B cell (primary cell): ENCODE data around the gene HDDC3. TPM values are rescaled to one million over a fixed set of nuclear protein-coding genes. Genes with fewer than 3 reads are reported as not detected.

Experiments
- ATAC-seq: fragments of 200-7000 bp; cut with Tn5 transposase; one replicate; pipeline ENCODE4 v1.10.0; 2021; ENCODE audit warnings: low read depth, mild to moderate bottlenecking, moderate number of reproducible peaks, moderate library complexity
- CTCF ChIA-PET: fragments of 350-600 bp; sonication (Branson Sonifier 250); formaldehyde crosslinking; loops from one replicate; lab custom pipeline; 2021; ENCODE audit warnings: antibody characterized with exemption, inconsistent platforms; lab: Charles Lee
- POLR2A ChIA-PET: fragments of 350-600 bp; sonication (Branson Sonifier 250); formaldehyde crosslinking; loops from one replicate; lab custom pipeline; 2021; ENCODE audit warnings: antibody characterized with exemption; lab: Charles Lee
- DNase-seq: peaks from one replicate; pipeline ENCODE4 v3.0.0; 2013
- H2AFZ ChIP-seq: 2 replicates; pipeline ENCODE4 v1.6.1; 2012; ENCODE audit warnings: mild to moderate bottlenecking, low read depth, low read length; ENCODE audit not compliant: insufficient read depth, poor library complexity, severe bottlenecking
- H3K27ac ChIP-seq, 2 donors: 1 replicate in 1 of 2; 2 replicates in 1 of 2; pipeline ENCODE4 v1.5.1; 2012 to 2013; ENCODE audit warnings: low read length in 2 of 2, mild to moderate bottlenecking in 2 of 2, moderate library complexity in 1 of 2
- H3K27me3 ChIP-seq, 4 experiments: fragments of 200-600 bp in 1 of 4; sonication (generic) in 1 of 4; replicated peaks in 1 of 4; 1 replicate in 2 of 4; 2 replicates in 2 of 4; pipeline versions ENCODE4 v1.6.1 to v1.7.0; 2013 to 2016; ENCODE audit warnings: low read length in 3 of 4, mild to moderate bottlenecking in 2 of 4, mixed read lengths in 1 of 4, moderate library complexity in 1 of 4; ENCODE audit not compliant: insufficient read depth in 4 of 4, control insufficient read depth in 3 of 4; ENCODE audit errors: control extremely low read depth in 1 of 4
- H3K36me3 ChIP-seq, 2 experiments: replicated peaks in 1 of 2; 1 replicate in 1 of 2; 2 replicates in 1 of 2; pipeline versions ENCODE4 v1.6.1 to v1.7.1; 2013; ENCODE audit warnings: low read length in 1 of 2; ENCODE audit not compliant: insufficient read depth in 2 of 2, control insufficient read depth in 1 of 2; ENCODE audit errors: control extremely low read depth in 1 of 2, extremely low read depth in 1 of 2
- H3K4me1 ChIP-seq, 2 donors: fragments of 200-600 bp in 1 of 2; sonication (generic) in 1 of 2; 1 replicate in 1 of 2; 2 replicates in 1 of 2; pipeline versions ENCODE4 v1.5.1 to v1.6.1; 2013 to 2017; ENCODE audit warnings: low read length in 2 of 2; ENCODE audit not compliant: control insufficient read depth in 2 of 2, insufficient read depth in 2 of 2
- H3K4me2 ChIP-seq: replicated peaks from 2 replicates; pipeline ENCODE3; 2012; ENCODE audit warnings: mild to moderate bottlenecking, low read depth, low read length; ENCODE audit not compliant: poor library complexity, severe bottlenecking
- H3K4me3 ChIP-seq, 5 experiments: fragments of 200-600 bp in 1 of 5; sonication (generic) in 1 of 5; 1 replicate in 3 of 5; 2 replicates in 2 of 5; pipeline versions ENCODE4 v1.5.1 to v1.7.0; 2011 to 2016; ENCODE audit warnings: low read length in 4 of 5, mild to moderate bottlenecking in 4 of 5, low read depth in 2 of 5, control low read depth in 1 of 5, moderate library complexity in 1 of 5; ENCODE audit not compliant: insufficient read depth in 1 of 5; ENCODE audit errors: control extremely low read depth in 1 of 5, extremely low read depth in 1 of 5
- H3K79me2 ChIP-seq: fragments of 200-600 bp; sonication (generic); one replicate; pipeline ENCODE4 v1.6.0; 2016; ENCODE audit warnings: low read length; ENCODE audit not compliant: control insufficient read depth, insufficient read depth
- H3K9ac ChIP-seq: fragments of 200-600 bp; sonication (generic); 2 replicates; pipeline ENCODE4 v1.6.1; 2017; ENCODE audit warnings: mild to moderate bottlenecking, low read length, moderate library complexity
- H3K9me3 ChIP-seq, 3 donors: one replicate each; pipeline versions ENCODE4 v1.6.1 to v1.7.1; 2013; ENCODE audit warnings: low read length in 2 of 3; ENCODE audit not compliant: control insufficient read depth in 2 of 3, insufficient read depth in 1 of 3; ENCODE audit errors: control extremely low read depth in 1 of 3
- H4K20me1 ChIP-seq: 2 replicates; pipeline ENCODE4 v1.6.0; 2012; ENCODE audit warnings: mild to moderate bottlenecking, low read length; ENCODE audit not compliant: insufficient read depth, control insufficient read depth, poor library complexity, severe bottlenecking
- H3K27ac Mint-ChIP-seq: one replicate; pipeline ENCODE4 v1.8.0; 2021; ENCODE audit warnings: mixed read lengths
- H3K27me3 Mint-ChIP-seq: one replicate; pipeline ENCODE4 v1.8.0; 2021; ENCODE audit warnings: mixed read lengths
- H3K4me1 Mint-ChIP-seq: one replicate; pipeline ENCODE4 v1.8.0; 2021; ENCODE audit warnings: mixed read lengths
- H3K4me3 Mint-ChIP-seq: one replicate; pipeline ENCODE4 v1.8.0; 2021; ENCODE audit warnings: mixed read lengths
- H3K9me3 Mint-ChIP-seq: one replicate; pipeline ENCODE4 v1.8.0; 2022; ENCODE audit warnings: mixed read lengths; ENCODE audit not compliant: insufficient read depth
- EZH2 ChIP-seq: IDR thresholded peaks from 2 replicates; pipeline ENCODE4 v1.6.1; 2012; ENCODE audit warnings: borderline replicate concordance, low read depth, mild to moderate bottlenecking, moderate library complexity, low read length; ENCODE audit not compliant: insufficient read depth, poor library complexity, severe bottlenecking
- whole genome bisulfite sequencing: methylation state at CpG from one replicate; pipeline ENCODE4 v1.1.5; 2013; ENCODE audit warnings: missing lambda C conversion rate; ENCODE audit not compliant: insufficient coverage; 5-methylcytosine and 5-hydroxymethylcytosine counted together
- intact Hi-C: fragments of 100-400 bp; cut with micrococcal nuclease; formaldehyde crosslinking; loops from one replicate; pipeline ENCODE4 v1.10.0; 2022
- polyA plus RNA-seq: library from polyadenylated mRNA; depleted of rRNA; stranded (reverse); fragments of >200 nt; gene quantifications from 2 replicates; pipeline ENCODE4 v1.2.3, GENCODE V29; 2012
- total RNA-seq, 2 donors: library from RNA; stranded (reverse); fragments of 120-200 nt in 1 of 2; gene quantifications; 1 replicate in 1 of 2; 2 replicates in 1 of 2; pipeline versions ENCODE4 v1.2.3 to v1.2.4, GENCODE V29; 2013 to 2022
- TF ChIP-seq, protein P1 (sequence below): fragments of 200-600 bp; IDR thresholded peaks from one replicate; pipeline ENCODE4 v1.8.0; 2022; ENCODE audit warnings: antibody characterized with exemption, mild to moderate bottlenecking

Gene HDDC3
- total and polyA plus RNA-seq, 2 donors (not counting 1 experiment from before 2014, with no cell fraction given): 23.9 to 26.8 TPM

DNA sequence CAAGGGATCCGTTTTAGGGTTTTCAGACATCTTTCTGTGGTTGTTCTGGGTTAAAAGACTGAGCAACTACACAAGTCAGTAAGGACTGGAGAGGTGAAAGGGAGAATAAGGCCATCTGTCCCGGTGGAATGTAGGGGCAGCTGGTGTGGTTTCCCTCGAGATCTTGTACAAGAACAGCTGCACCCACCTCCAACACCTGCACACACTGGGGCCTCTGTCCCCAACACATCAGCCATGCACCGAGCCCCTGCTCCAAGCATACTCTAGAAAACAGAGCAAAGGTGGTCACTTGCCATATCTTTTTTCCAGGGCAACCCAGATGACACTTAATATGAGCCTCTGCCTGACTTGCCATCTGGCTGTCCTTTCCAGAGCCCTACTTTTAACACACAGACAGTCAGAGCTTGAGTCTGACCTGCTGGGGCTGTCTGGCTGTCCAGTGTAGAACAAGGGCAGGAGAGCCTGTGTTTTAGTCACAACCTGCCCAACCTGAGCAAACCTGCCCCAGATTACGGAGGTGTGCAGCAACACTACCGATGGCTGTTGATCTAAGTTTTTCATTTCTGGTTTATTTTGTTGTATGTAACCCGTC lies 17.0 kb downstream of the HDDC3 start:
- Histone ChIP-seq H3K9ac (no peak overlapping the region), H3K4me1 (peaks cover 0 to 11% of the 10 kb centered on the region in 2 donors), H3K27ac (no peak overlapping the region), H3K27me3 (no peaks in the 10 kb centered on the region), H4K20me1 (no peaks in the 10 kb centered on the region), H3K36me3 (peaks cover 1 to 92% of the 10 kb centered on the region in 2 experiments), H3K79me2 (no peaks in the 10 kb centered on the region), H2AFZ (no peak overlapping the region), H3K4me3 (peak overlapping the region in 1 of 5 experiments; percentile 7), H3K9me3 (no peaks in the 10 kb centered on the region), H3K4me2 (no peak overlapping the region)
- TF ChIP-seq, protein P1, sequence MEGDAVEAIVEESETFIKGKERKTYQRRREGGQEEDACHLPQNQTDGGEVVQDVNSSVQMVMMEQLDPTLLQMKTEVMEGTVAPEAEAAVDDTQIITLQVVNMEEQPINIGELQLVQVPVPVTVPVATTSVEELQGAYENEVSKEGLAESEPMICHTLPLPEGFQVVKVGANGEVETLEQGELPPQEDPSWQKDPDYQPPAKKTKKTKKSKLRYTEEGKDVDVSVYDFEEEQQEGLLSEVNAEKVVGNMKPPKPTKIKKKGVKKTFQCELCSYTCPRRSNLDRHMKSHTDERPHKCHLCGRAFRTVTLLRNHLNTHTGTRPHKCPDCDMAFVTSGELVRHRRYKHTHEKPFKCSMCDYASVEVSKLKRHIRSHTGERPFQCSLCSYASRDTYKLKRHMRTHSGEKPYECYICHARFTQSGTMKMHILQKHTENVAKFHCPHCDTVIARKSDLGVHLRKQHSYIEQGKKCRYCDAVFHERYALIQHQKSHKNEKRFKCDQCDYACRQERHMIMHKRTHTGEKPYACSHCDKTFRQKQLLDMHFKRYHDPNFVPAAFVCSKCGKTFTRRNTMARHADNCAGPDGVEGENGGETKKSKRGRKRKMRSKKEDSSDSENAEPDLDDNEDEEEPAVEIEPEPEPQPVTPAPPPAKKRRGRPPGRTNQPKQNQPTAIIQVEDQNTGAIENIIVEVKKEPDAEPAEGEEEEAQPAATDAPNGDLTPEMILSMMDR: no peak
- TF ChIP-seq EZH2: no peak
- no peak overlapping the region for H3K4me3 Mint-ChIP-seq
- no peak for ATAC-seq
- DNase-seq: no peak
- no peaks in the 10 kb centered on the region for H3K27me3 Mint-ChIP-seq
- H3K9me3 Mint-ChIP-seq: no peaks in the 10 kb centered on the region
- intact Hi-C loops: no loop called here
- POLR2A ChIA-PET: no interaction called here
- peaks cover 10% of the 10 kb centered on the region for H3K4me1 Mint-ChIP-seq
- H3K27ac Mint-ChIP-seq: peak overlapping the region; percentile 6
- CTCF ChIA-PET: interaction anchor here (0.8 kb wide), 1 partner anchor 41 kb away, joined by 4 read pairs; no protein-coding TSS in a partner anchor
- WGBS: 57% methylated on average over 4 of the region's 7 CpGs

- Mint-ChIP-seq H3K4me3 (no peak overlapping the region), H3K9me3 (no peaks in the 10 kb centered on the region), H3K4me1 (peaks cover 10% of the 10 kb centered on the region), H3K27me3 (no peaks in the 10 kb centered on the region), H3K27ac (no peak overlapping the region)
- Histone ChIP-seq H3K79me2 (no peaks in the 10 kb centered on the region), H3K4me1 (peaks cover 0 to 11% of the 10 kb centered on the region in 2 donors), H3K9ac (no peak overlapping the region), H3K36me3 (peaks cover 1 to 90% of the 10 kb centered on the region in 2 experiments), H3K27ac (no peak overlapping the region), H4K20me1 (no peaks in the 10 kb centered on the region), H3K4me3 (no peak overlapping the region), H2AFZ (no peak overlapping the region), H3K27me3 (no peaks in the 10 kb centered on the region), H3K4me2 (no peak overlapping the region), H3K9me3 (no peaks in the 10 kb centered on the region)
- ATAC-seq: no peak
- WGBS: 96% methylated on average over 22 of the region's 22 CpGs
- POLR2A ChIA-PET: no interaction called here
- intact Hi-C loops: no loop called here
- CTCF ChIA-PET: interaction anchor here (1.8 kb wide), 1 partner anchor 18 kb away, joined by 5 read pairs; the partner anchor contains the start of gene HDDC3
- DNase-seq: no peak
- TF ChIP-seq, protein P1: no peak
- no peak for TF ChIP-seq EZH2
Measured at GRCh38 chr15:90914305-90915080, 17.9 kb downstream of the HDDC3 start.
